Measurements from ENCODE around the gene NDST1.

Gene NDST1

GRCh38 chr5:150590979-150591695 lies 83.2 kb downstream of the NDST1 start:
- DNase-seq = no peak

DNA sequence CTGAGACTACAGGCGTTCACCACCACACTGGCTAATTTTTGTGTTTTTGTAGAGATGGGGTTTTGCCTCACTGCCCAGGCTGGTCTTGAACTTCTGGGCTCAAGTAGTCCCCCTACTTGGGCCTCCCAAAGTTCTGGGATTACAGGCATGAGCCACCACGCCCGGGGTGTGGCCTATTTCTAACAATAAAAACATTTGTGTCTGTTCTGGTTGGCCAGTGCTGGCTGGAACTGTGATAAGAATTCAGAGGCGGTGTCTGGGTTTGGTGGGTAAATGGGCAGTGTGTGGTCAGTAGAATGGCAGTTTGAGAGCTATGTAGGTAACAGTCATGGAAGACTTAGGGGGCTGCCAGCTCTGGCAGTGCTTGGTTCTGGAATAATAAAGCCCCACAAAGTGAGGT lies 85.7 kb downstream of the NDST1 start:
- no peak for DNase-seq

- no peak for DNase-seq
Measured at GRCh38 chr5:150593996-150594395, 86.1 kb downstream of the NDST1 start.

- DNase-seq = no peak
Measured at GRCh38 chr5:150595466-150596031, 87.6 kb downstream of the NDST1 start.

GRCh38 chr5:150596313-150596712 lies 88.4 kb downstream of the NDST1 start:
- no peak for DNase-seq

- DNase-seq = no peak
Measured at GRCh38 chr5:150596826-150597225, 88.9 kb downstream of the NDST1 start.

DNA sequence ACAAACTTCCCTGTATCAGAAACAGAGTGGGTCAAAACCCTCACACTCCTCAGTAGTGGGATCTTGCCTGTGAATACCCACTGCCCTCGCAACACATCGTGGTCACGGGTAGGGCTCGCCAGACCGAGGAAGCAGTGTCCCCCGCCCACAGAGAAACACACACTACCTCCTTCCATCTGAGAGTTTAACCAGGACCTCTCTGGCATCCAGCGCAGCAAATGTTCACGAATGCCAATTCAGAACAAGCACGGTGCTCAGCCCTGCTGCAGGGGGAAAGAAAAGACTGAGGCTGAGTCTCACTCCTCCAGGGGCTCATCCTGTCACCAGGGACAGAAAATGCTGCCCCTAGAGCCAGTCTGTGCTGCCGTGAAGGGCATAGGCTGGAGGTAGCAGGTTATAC lies 90.1 kb downstream of the NDST1 start:
- DNase-seq = no peak

DNA sequence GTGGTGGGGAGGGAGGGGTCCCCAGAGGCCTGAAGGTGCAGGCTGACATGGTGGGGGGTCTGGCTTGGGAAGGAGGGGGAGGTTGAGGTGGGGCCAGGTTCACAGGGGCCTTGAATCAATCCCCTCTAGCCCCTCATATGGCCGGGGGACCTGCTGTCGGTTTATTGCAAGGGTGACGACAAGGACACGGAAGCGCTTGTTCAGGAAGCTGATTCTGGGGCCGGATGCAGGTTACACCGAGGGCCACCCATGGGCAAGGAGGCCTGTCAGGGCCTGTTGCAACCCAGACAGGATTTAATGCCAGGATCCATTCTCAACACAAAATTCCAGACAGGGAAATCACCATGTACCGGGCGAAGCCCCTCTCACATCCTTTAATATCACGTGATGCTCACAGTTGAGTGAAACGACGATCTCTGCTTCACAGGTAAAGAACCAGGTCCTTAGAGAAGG lies 90.9 kb downstream of the NDST1 start:
- no peak for DNase-seq

DNA sequence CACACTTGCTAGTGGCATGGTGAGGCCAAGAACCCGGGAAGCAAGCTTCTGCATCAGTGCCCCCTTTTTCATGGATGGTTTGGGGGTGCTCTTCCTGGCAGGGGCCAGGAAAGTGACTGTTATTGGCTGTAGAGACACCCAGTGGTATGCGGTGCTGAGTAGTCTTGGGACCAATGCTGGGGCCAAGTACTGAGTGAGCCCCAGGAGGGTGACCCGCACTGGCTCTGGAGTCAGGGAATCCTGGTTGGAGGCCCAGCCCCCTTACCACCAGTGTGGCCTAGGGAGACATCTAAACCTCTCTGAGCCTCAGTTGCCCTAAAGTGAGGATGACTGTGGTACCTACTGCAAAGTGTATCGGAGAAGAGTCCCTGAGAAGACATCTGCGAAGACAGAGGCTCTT lies 91.3 kb downstream of the NDST1 start:
- no peak for DNase-seq

DNA sequence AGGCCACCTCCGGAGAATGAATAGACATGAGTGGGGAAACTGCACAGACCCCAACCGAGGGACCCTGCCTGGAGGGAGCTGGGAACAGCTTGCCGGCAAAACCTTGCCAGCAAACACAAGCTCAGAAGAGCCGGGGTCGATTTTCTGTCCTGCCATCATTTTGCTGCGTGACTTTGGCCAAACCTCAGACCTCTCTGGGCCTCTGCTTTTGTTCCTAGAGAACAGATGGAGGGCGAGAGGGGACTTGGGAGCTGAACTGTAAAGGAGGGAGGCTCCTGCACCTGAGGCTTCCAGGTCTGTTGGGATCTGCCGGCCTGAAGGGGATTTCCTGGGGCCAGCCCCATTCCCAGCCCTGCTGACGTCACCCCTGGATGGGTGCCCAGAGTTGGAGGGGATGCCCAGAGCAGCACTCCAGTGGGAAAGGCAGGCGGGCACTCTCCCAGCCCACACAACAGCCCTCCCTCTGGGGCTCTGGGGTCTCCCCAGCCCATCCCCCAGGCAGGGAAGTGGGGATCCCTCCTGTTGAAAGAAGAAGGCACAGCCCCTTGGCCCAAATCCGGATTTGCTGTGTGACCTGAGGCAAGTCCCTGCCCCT lies 92.1 kb downstream of the NDST1 start:
- no peak for DNase-seq

- DNase-seq = no peak
Measured at GRCh38 chr5:150600616-150601490, 92.9 kb downstream of the NDST1 start.

- DNase-seq = no peak
Measured at GRCh38 chr5:150601491-150602345, 93.8 kb downstream of the NDST1 start.

- no peak for DNase-seq
Measured at GRCh38 chr5:150603052-150603451, 95.1 kb downstream of the NDST1 start.

DNA sequence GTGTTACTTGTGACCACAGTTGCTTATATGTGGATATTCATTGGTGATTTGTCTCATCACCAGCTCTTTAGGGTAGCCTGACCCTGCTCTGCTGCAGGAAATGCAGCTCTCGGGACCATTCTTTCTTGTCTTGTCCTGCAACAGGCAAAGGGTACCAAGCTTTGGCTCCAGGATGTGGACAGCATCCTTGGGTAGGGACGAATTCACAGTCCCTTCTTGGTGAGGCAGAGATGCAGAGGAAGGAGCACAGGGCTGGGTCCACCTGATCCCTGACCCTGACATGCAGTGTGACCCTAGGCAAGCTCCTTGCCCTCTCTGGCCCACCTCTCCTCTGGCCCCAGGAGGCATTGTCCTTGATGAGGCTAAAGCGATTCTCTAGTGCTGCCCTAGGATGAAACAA lies 95.6 kb downstream of the NDST1 start:
- DNase-seq = no peak

GRCh38 chr5:150604010-150604409 lies 96.1 kb downstream of the NDST1 start:
- DNase-seq = no peak

- DNase-seq = no peak
Measured at GRCh38 chr5:150604894-150605440, 97.0 kb downstream of the NDST1 start.

- no peak for DNase-seq
Measured at GRCh38 chr5:150605546-150605945, 97.6 kb downstream of the NDST1 start.

- DNase-seq = no peak
Measured at GRCh38 chr5:150606476-150606875, 98.5 kb downstream of the NDST1 start.

GRCh38 chr5:150607105-150607504 lies 99.2 kb downstream of the NDST1 start:
- no peak for DNase-seq

All from activated naive CD4-positive, alpha-beta T cell (primary cell).